GM19468 (cell line): ENCODE data around the gene MMS19.
"Not testable (repeated sequence)": the region's sequence is repeated elsewhere in the genome, so short reads cannot be mapped to it uniquely, and the experiment has no call there.

ENCODE experiments used
- ATAC-seq: cut with Tn5 transposase; IDR thresholded peaks from one replicate; pipeline ENCODE4 v1.9.1; 2021; ENCODE audit warnings: mild to moderate bottlenecking, moderate library complexity, moderate number of reproducible peaks; ENCODE audit not compliant: unreplicated experiment; ENCODE audit errors: extremely low read depth

Gene MMS19

GRCh38 chr10:97528876-97529275, 30.7 kb upstream of the MMS19 start:
- ATAC-seq = not testable (repeated sequence)

GRCh38 chr10:97525683-97526110, 27.5 kb upstream of the MMS19 start:
- no peak for ATAC-seq

- no peak for ATAC-seq
Observed at GRCh38 chr10:97525086-97525485, 26.9 kb upstream of the MMS19 start.

- ATAC-seq = no peak
Observed at GRCh38 chr10:97522937-97523336, 24.7 kb upstream of the MMS19 start.

GRCh38 chr10:97522071-97522470, 23.8 kb upstream of the MMS19 start:
- no peak for ATAC-seq

GRCh38 chr10:97520978-97521761, 22.9 kb upstream of the MMS19 start:
- ATAC-seq = no peak

- ATAC-seq = no peak
Observed at GRCh38 chr10:97520520-97520919, 22.3 kb upstream of the MMS19 start.

GRCh38 chr10:97519342-97519741, 21.1 kb upstream of the MMS19 start:
- ATAC-seq = no peak

- no peak for ATAC-seq
Observed at GRCh38 chr10:97518301-97519043, 20.2 kb upstream of the MMS19 start.

GRCh38 chr10:97517778-97518300, 19.6 kb upstream of the MMS19 start:
- no peak for ATAC-seq

- no peak for ATAC-seq
Observed at GRCh38 chr10:97517096-97517750, 19.0 kb upstream of the MMS19 start.

- no peak for ATAC-seq
Observed at GRCh38 chr10:97515271-97515978, 17.2 kb upstream of the MMS19 start.

GRCh38 chr10:97514344-97514743, 16.1 kb upstream of the MMS19 start:
- no peak for ATAC-seq

GRCh38 chr10:97512993-97513392, 14.8 kb upstream of the MMS19 start:
- ATAC-seq = no peak

GRCh38 chr10:97511711-97512440, 13.7 kb upstream of the MMS19 start:
- ATAC-seq = no peak

GRCh38 chr10:97510686-97511085, 12.5 kb upstream of the MMS19 start:
- no peak for ATAC-seq

GRCh38 chr10:97509120-97509680, 11.0 kb upstream of the MMS19 start:
- no peak for ATAC-seq

GRCh38 chr10:97508342-97508741, 10.1 kb upstream of the MMS19 start:
- ATAC-seq = no peak
